HG03280 (cell line): ENCODE data around the gene AGR3.

Experiments used
- ATAC-seq: cut with Tn5 transposase; IDR thresholded peaks from one replicate; pipeline ENCODE4 v1.9.1; 2021; ENCODE audit warnings: mild to moderate bottlenecking, moderate library complexity; ENCODE audit not compliant: unreplicated experiment

AGR3 gene

DNA sequence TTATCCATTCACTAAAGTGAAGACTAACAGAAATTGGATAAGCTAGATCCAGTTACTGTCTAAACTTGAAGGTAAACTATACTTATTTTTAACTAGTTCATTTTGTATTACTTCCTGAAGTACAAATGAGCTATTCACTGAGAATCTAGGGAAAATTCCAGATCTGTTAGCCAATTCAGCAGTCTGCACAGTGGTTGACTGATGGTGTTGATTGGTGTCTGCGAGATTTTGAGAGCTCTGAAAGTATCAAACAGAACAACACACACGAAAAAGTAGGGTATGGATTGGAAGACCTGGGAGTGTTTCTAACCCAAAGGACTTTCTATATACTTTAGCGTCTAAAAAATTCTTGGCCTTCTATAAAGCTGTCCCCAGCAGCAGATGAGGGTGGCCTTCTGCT, 43.4 kb downstream of the AGR3 start:
- no peak for ATAC-seq

DNA sequence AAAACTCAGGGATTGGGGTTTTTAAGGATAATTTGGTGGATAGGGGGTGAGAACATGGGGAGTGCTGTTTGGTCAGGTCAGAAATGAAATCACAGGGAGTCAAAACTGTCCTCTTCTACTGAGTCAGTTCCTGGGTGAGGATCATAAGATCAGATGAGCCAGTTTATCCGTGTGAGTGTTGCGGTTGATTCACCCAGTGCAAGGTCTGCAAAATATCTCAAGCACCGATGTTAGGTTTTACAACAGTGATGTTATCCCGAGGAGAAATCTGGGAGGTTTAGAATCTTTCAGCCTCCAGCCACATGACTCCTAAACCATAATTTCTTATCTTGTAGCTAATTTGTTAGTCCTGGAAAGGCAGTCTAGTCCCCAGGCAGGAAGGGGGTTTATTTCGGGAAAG, 45.3 kb downstream of the AGR3 start:
- ATAC-seq = no peak

DNA sequence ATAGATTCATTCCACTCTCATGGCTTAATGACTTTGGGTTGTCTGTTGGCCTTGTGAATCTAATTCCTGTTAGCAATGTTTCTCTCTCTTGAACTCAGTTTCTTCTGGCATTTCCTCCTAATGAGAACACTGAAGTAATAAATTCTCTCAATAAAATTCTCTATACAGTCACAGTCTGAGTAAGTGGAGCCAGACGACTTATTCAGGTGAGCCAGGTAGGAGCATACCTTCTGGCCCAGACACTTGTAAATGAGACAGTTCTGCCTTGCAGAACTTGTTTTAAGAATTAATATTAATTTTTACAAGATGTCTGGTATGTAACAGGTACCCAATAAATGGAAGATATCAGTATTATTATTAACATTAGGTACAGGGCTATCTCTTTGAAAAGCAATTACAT, 48.4 kb downstream of the AGR3 start:
- ATAC-seq = no peak

DNA sequence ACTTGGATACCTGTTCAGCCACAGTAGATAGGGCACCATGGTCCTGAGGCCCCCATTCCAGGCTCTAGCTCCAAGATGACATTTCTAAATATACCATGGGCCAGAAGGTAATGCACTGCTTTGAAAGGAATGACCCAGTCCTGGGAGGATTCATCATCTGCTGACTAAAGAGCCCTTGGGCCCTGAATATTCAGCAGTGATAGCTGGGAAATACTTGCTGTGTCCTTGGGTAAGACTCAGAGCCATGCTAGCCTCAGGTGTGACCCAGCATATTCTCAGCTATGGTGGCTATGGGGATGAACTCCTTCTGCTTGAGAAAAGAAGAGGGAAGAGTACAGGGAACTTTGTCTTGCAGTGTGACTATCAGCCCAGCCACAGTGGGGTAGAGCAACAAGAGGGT, 55.7 kb downstream of the AGR3 start:
- ATAC-seq = no peak

DNA sequence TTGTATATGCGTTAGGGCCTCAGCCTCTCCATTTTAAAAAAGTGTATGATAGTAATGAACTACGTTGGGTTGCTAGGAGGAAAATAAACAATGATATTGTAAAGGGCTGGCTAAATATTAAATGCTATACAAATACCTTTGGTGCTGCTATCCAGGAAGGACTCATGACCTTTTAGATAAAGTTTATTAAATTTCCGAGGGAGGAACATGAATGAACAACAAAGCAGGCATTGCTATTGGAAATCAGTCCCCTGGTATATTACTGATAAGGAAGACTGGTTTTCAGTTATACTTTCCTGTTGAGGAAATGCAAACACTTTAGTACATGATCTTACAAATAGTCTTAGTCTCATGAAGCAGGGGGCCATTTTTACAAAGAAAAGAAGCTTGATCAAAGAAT, 59.8 kb downstream of the AGR3 start:
- ATAC-seq = no peak

DNA sequence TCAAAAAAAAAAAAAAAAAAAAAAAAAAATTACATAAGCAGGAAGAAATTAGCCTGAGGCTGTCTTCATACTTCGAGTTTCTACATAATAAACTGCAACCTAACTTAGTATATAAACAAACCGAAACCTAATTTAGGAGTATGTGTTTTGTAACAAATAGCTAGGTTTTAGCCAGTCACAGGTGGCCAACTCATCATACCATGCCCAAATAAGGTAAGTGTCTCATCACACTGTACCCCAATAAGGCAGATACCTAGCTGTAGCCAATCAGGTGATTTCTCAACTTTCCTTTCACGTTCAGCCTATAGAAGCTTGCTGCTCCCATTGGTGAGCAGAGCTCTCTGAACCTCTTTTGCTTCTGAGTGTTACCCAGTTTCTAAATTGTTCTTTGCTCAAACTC, 63.1 kb downstream of the AGR3 start:
- ATAC-seq = no peak

DNA sequence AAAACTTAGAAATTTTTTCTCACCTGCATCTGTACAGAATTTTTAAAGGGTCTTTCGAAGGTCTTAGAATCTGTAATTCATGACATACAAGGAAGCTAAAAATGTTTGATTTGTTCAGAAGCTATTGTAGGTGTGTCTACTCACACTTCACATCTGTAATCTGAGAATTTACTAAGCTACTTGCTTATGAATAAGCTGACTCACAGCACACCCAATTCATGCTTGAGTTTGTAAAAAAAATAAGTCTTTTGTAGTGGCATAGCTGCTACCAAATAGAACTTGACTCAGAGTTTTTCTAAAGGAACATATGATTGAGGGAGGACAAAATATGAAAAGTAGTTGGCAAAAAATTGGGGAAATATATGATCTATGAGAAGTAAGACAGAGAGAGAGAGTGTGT, 64.2 kb downstream of the AGR3 start:
- no peak for ATAC-seq

DNA sequence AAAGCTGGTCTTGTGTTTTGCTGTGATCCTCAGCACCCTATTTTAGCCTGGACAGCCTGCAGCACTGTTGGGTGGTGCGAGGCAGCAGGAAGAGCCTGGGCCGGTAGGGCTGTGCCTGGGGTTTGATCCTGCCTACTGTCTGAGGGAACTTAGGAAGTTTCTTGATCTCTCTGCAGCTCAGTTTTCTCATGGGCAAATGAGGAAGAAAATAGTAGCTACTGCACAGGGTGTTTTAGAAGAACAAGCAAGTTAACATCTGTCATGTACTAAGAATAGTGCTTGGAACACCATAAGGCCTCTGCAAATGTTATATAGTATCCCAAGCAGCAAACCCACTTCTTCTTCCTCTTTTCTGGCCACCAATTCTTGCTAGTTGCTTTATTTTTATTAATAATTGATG, 65.0 kb downstream of the AGR3 start:
- no peak for ATAC-seq

DNA sequence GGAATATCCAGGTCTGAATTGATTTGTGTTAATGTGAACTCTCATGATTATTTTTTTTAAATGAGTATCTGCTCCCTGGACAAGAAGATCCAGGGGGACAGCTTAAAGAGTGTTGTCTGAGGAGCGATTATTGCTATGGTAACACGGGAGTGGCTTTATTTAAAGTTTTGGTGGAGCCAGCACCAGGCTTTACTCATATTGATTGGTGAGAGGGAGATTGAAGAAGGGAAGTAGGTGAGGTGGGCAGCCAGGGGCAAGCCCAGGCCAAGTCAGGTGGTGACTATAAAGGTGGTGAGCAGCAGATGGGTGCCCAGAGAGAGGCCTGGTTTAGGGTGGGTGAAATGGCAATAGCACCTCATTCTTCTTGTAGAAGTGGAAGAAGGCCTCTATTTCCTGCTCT, 66.8 kb downstream of the AGR3 start:
- ATAC-seq = no peak

DNA sequence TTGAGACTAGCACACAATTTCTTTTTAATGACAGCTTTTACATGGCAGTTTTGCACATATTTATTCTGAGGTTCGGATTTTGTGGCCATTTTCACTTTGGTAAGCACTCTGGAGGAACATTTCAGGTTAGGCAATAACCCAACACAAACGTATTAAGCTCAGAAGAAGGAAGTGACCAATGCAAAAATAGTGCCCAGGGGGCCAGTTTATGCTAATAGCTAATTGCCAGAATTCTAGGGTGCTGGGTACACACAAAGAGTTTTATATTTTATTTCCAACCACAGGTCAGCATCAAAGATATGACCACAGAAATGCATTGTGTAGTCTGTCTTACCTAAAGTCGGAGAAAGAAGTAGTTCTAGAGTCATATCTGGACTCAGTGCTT, 68.6 kb downstream of the AGR3 start:
- ATAC-seq = no peak

DNA sequence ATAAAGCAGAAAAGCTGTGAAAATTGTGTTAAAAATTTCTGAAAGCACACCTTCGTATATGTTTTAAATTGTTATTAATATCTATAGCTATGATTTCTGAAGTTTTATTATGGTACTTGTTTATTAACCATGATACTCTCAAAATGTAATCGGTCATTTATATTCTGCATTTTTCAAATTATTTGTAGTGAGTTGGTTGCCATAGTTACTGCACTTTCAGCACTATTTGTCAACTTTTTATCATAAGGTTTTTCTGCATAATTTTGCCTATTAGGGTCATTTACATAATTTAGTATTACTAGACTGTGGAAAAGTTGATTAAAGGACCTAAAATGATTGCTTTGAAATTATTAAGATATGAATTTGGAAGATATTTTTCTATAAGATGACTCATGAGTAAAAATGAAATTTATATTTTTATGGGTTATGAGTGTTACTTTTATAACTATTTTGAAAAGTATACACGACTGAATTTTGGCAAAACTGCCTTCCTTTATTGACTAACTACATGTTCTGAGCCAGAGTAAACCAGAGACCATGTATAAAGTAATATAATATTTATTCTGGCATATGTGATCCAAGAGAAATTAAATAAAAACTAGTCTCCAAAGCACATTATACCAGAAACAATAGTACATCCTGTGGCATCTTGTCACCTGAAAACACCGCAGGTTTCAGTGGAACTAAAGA, 69.1 kb downstream of the AGR3 start:
- no peak for ATAC-seq

DNA sequence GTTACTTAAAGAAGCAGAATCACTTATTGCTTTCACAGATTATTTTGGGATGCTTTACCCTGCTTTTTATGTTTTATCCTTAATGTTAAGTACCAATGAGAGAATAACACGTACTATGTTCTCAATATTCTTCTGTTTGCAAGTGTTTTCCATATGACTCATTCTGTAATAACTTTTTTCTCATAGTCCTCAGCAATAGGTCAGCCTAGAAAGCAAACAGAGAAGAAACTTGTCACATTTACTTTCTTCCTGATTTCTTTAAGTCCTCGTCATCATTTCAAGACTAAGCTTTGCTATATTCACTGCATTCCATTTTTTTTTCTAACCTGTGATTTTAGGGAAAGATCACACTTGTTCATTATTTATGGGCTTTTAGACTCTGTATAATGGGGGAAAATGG, 70.2 kb downstream of the AGR3 start:
- ATAC-seq = no peak

DNA sequence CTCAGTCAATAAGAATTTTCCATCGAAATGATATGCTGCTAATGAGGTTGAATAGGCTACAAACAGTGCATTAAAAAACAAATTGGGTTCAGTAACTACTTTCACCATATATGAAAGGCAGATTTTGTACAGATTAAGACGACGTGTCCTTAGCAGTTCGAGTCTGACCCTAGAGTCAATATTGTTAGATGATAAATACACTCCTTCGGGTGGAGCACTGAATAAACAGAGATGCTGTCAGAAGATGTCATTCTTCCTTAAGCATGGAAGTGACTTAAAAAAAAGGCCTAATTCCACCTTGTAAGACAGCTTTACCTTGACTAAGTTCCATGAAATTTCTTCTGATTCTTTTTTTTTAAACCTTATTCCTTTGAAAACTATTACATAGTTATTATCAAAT, 71.2 kb downstream of the AGR3 start:
- ATAC-seq = no peak

DNA sequence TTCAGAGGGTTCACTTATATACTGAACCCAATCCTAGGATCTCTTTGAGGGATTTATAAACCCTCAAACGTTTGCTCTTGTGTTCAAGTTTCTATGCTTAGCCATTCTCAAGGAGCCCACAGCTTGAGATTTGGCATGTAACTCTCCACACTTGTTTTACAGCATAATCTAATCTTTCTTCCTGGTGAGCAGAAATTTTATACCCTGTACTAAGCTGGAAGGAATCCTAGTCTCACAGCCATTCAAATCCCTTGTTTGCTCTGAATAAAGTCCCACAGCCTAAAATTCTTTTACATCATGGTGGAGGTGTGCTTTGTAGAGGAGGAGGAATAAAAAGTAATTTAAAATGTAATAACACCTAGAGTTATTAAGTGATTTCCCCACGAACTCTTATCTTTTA, 71.7 kb downstream of the AGR3 start:
- ATAC-seq = no peak
